Testis (tissue), 2 donors: Measurements from ENCODE around the gene IKZF3.

ENCODE experiments used
- POLR2A ChIP-seq: fragments of 450-650 bp; IDR thresholded peaks from one replicate; pipeline ENCODE4 v1.6.1; 2017; ENCODE audit warnings: antibody characterized with exemption, mild to moderate bottlenecking, moderate library complexity
- TF ChIP-seq, protein P1 (sequence below), 3 experiments: fragments of 450-650 bp in 2 of 3; fragments of 200-600 bp in 1 of 3; sonication (generic) in 1 of 3; IDR thresholded peaks; one replicate each; pipeline ENCODE4 v1.5.1; 2016 to 2019; ENCODE audit warnings: antibody characterized with exemption in 3 of 3, mild to moderate bottlenecking in 2 of 3, moderate library complexity in 1 of 3

DNA sequence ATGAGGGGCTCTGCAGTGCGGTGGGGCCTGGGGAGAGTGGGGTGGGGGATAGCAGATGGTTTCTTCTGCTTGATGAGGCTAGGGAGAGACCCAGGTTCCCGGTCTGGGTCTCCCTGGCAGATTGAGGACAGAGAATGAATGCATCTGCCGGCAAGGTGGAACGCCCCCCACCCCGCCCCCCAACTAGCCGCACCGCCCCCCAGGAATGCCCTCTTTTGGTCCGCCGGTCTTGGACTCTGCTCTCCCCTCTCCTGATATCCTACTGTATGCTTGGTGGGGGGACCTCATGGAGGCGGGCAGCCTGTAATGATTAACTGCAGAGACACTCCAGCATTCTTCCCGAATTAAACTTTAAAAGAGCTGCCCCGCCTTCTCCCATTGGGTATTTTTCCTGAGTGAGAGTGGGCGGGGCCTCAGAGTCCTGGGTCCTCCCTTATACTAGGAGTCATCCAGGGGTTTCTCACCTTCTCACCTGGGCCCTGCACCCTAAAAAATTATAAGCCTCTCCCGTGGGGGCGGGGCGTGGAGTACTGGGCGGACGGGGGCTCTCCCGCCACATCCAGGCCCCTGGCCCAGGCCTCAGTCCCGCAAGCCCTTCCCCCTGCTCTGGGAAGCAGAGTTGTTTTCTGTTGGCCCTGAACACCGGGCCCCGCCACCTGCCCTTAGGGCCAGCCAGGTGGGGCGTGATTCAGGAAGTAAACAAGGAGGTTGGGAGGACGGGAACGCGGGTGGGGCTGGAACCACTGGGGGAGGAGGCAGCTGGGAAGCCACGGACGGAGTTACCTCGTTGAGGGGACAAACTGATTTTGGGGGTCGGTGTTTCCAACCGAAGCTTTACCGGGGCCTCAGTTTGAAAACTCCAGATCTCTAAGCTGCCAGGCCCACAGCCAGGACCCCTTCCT is 124.9 kb downstream of the IKZF3 start:
- TF ChIP-seq, protein P1, sequence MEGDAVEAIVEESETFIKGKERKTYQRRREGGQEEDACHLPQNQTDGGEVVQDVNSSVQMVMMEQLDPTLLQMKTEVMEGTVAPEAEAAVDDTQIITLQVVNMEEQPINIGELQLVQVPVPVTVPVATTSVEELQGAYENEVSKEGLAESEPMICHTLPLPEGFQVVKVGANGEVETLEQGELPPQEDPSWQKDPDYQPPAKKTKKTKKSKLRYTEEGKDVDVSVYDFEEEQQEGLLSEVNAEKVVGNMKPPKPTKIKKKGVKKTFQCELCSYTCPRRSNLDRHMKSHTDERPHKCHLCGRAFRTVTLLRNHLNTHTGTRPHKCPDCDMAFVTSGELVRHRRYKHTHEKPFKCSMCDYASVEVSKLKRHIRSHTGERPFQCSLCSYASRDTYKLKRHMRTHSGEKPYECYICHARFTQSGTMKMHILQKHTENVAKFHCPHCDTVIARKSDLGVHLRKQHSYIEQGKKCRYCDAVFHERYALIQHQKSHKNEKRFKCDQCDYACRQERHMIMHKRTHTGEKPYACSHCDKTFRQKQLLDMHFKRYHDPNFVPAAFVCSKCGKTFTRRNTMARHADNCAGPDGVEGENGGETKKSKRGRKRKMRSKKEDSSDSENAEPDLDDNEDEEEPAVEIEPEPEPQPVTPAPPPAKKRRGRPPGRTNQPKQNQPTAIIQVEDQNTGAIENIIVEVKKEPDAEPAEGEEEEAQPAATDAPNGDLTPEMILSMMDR (IDR thresholded peaks at IDR 0.05): no peak
- TF ChIP-seq POLR2A: no peak
